GM23338 (cell line): ENCODE data around the gene SSBP2. TPM values are rescaled to one million over a fixed set of nuclear protein-coding genes. Genes with fewer than 3 reads are reported as not detected.
A peak's percentile ranks its signal among the peaks of the same experiment; 100 is the strongest.
"Not testable (repeated sequence)": the region's sequence is repeated elsewhere in the genome, so short reads cannot be mapped to it uniquely, and the experiment has no call there.

Experiments
- ATAC-seq: fragments of 200-7000 bp; cut with Tn5 transposase; 3 replicates; pipeline ENCODE4 v1.9.1; 2020
- DNase-seq: peaks from one replicate; pipeline ENCODE4 v3.0.0-alpha.2; 2015; ENCODE audit warnings: low spot score
- H2AFZ ChIP-seq: fragments of 200-600 bp; sonication (generic); 2 replicates; pipeline ENCODE4 v1.8.0; 2016; ENCODE audit warnings: antibody characterized with exemption, mild to moderate bottlenecking, moderate library complexity
- H3F3A ChIP-seq: fragments of 200-600 bp; sonication (generic); replicated peaks from 2 replicates; pipeline ENCODE4 v1.8.0; 2017; ENCODE audit warnings: antibody characterized with exemption, mixed run types, low read depth
- H3K27ac ChIP-seq: fragments of 200-600 bp; sonication (generic); 2 replicates; pipeline ENCODE4 v1.6.1; 2016; ENCODE audit warnings: low read depth
- H3K27me3 ChIP-seq: fragments of 200-600 bp; sonication (generic); 2 replicates; pipeline ENCODE4 v1.8.0; 2016; ENCODE audit warnings: mild to moderate bottlenecking, mixed run types, moderate library complexity; ENCODE audit not compliant: insufficient read depth
- H3K36me3 ChIP-seq: fragments of 200-600 bp; sonication (generic); 2 replicates; pipeline ENCODE4 v1.8.0; 2016; ENCODE audit warnings: mild to moderate bottlenecking; ENCODE audit not compliant: insufficient read depth
- H3K4me1 ChIP-seq: fragments of 200-600 bp; sonication (generic); 2 replicates; pipeline ENCODE4 v1.8.0; 2016; ENCODE audit warnings: mild to moderate bottlenecking, moderate library complexity; ENCODE audit not compliant: insufficient read depth
- H3K4me2 ChIP-seq: fragments of 200-600 bp; sonication (generic); 2 replicates; pipeline ENCODE4 v1.7.1; 2017; ENCODE audit warnings: mixed run types
- H3K4me3 ChIP-seq: fragments of 200-600 bp; sonication (generic); 2 replicates; pipeline ENCODE4 v1.6.1; 2016; ENCODE audit warnings: mixed run types
- H3K79me2 ChIP-seq: fragments of 200-600 bp; sonication (generic); replicated peaks from 2 replicates; pipeline ENCODE4 v1.8.0; 2017; ENCODE audit warnings: mild to moderate bottlenecking; ENCODE audit not compliant: insufficient read depth
- H3K9me2 ChIP-seq: fragments of 200-600 bp; sonication (generic); 2 replicates; pipeline ENCODE4 v1.8.0; 2017; ENCODE audit not compliant: insufficient read depth
- H4K20me1 ChIP-seq: fragments of 200-600 bp; sonication (generic); replicated peaks from 2 replicates; pipeline ENCODE4 v1.8.0; 2017; ENCODE audit warnings: mild to moderate bottlenecking; ENCODE audit not compliant: insufficient read depth
- H3K27ac Mint-ChIP-seq: 2 replicates; pipeline ENCODE4 v1.8.0; 2020; ENCODE audit warnings: inconsistent platforms, mild to moderate bottlenecking, moderate library complexity, mixed read lengths
- H3K27me3 Mint-ChIP-seq: 3 replicates; pipeline ENCODE4 v1.8.0; 2022; ENCODE audit warnings: low read depth, mild to moderate bottlenecking, moderate library complexity, mixed read lengths, inconsistent platforms; ENCODE audit not compliant: insufficient read depth, poor library complexity
- H3K36me3 Mint-ChIP-seq: 3 replicates; pipeline ENCODE4 v1.8.0; 2021; ENCODE audit warnings: low read depth, mild to moderate bottlenecking, inconsistent platforms, moderate library complexity, mixed read lengths
- H3K4me1 Mint-ChIP-seq: 3 replicates; pipeline ENCODE4 v1.8.0; 2020; ENCODE audit warnings: mild to moderate bottlenecking, inconsistent platforms, mixed read lengths
- H3K4me3 Mint-ChIP-seq: 3 replicates; pipeline ENCODE4 v1.8.0; 2021; ENCODE audit warnings: moderate library complexity, mild to moderate bottlenecking, inconsistent platforms, mixed read lengths
- H3K9me3 Mint-ChIP-seq: 3 replicates; pipeline ENCODE4 v1.8.0; 2020; ENCODE audit warnings: moderate library complexity, mild to moderate bottlenecking, inconsistent platforms, mixed read lengths
- EZH2phosphoT487 ChIP-seq: fragments of 200-600 bp; sonication (generic); IDR thresholded peaks from one replicate; pipeline ENCODE4 v1.8.1; 2018; ENCODE audit warnings: antibody characterized with exemption; ENCODE audit not compliant: unreplicated experiment
- JUNB ChIP-seq: IDR thresholded peaks from one replicate; pipeline ENCODE4 v1.6.1; 2016; ENCODE audit warnings: antibody characterized with exemption; ENCODE audit not compliant: unreplicated experiment
- NANOG ChIP-seq: IDR thresholded peaks from 2 replicates; pipeline ENCODE4 v1.6.1; 2016; ENCODE audit warnings: antibody characterized with exemption, borderline replicate concordance
- POLR2AphosphoS5 ChIP-seq: IDR thresholded peaks from 2 replicates; pipeline ENCODE4 v1.6.1; 2016; ENCODE audit warnings: antibody characterized with exemption, low read depth
- STAT1 ChIP-seq: IDR thresholded peaks from one replicate; pipeline ENCODE4 v1.6.1; 2016; ENCODE audit warnings: antibody characterized with exemption; ENCODE audit not compliant: unreplicated experiment
- polyA plus RNA-seq: library from polyadenylated mRNA; unstranded; fragments of >200 nt; fragmentation: Nextera tagmentation; extraction: Ambion mirVana; gene quantifications from 2 replicates; pipeline ENCODE4 v1.2.1, GENCODE V29; 2016
- total RNA-seq: library from RNA; depleted of rRNA; stranded (reverse); fragments of >200 nt; shearing (Covaris generic); gene quantifications from 2 replicates; pipeline ENCODE4 v1.2.3, GENCODE V29; 2014
- TF ChIP-seq, protein P1 (sequence below), 2 experiments: fragments of 200-600 bp in 1 of 2; sonication (generic) in 1 of 2; conservative IDR thresholded peaks; 2 replicates each; pipeline versions ENCODE4 v1.5.1 to v1.6.1; 2016 to 2017; ENCODE audit warnings: antibody characterized with exemption in 2 of 2, low read depth in 2 of 2, mild to moderate bottlenecking in 2 of 2, moderate library complexity in 1 of 2
- TF ChIP-seq, protein P2 (sequence below): IDR thresholded peaks from one replicate; pipeline ENCODE4 v1.6.1; 2018; ENCODE audit warnings: antibody characterized with exemption; ENCODE audit not compliant: unreplicated experiment
- TF ChIP-seq, protein P3 (sequence below): IDR thresholded peaks from 2 replicates; pipeline ENCODE4 v1.6.1; 2016; ENCODE audit warnings: antibody characterized with exemption

Gene SSBP2
- total and polyA plus RNA-seq, 2 experiments from 2014 or later = 21.5 to 24.7 TPM

DNA sequence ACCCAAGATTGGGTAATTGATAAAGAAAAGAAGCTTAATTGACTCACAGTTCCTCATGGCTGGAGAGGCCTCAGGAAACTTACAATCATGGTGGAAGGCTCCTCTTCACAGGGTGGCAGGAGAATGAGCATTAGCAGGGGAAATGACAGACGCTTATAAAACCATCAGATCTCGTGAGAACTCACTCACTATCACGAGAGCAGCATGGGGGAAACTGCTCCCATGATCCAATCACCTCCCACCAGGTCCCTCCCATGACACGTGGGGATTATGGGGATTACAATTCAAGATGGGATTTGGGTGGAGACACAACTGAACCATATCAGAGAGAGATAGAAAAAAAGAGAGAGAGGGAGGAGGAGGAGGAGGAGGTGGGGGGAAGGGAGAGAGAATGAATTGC is 343.1 kb downstream of the SSBP2 start:
- not testable (repeated sequence) for ATAC-seq, H3K27me3 Mint-ChIP-seq, DNase-seq, H3K4me1 ChIP-seq, H3K4me3 ChIP-seq, H3K9me3 Mint-ChIP-seq, H3K79me2 ChIP-seq, H3K4me3 Mint-ChIP-seq, H3K36me3 ChIP-seq, H3K4me2 ChIP-seq, H3K36me3 Mint-ChIP-seq, H2AFZ ChIP-seq, H3K9me2 ChIP-seq, H4K20me1 ChIP-seq, H3K27ac Mint-ChIP-seq, H3F3A ChIP-seq, H3K27me3 ChIP-seq
- H3K27ac ChIP-seq = peak overlapping the region; percentile 14; the same call in 1 of the 2 replicates
- H3K4me1 Mint-ChIP-seq = peaks cover 13% of the 10 kb centered on the region; the same call in 2 of the 3 replicates

DNA sequence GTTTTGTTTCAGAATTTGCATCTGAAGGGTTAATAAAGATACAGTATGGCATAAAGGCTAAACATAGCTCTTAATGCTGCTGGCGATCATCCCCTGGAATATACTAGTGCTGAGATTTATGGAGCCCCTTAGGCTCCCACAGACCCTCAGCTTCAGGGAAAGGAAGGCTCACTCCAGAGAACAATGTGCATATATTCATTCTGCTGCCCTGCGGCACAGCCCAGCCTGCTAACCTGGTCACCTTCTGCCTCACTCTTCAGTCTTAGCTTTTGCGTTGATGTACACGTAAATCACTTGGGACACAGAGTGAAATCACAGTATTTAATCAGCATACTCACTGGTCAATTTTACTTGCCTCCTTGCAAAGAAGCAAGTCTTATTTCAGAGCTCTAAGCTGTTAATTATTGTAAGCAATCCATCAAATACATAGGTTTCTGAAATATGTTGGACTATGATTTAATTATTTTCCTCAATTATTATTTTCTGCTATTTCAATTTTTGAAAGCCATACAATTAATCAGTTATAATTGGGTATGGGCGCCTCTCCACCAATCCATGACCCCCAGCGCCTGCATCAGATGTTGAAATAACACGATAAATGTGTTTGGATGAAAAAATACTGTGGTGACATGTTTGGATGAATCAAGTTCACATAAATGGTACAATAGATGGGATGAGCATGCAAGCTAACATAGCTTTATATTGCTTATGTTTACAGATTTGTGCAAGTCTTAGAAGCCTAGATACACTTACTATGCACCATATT is 345.6 kb downstream of the SSBP2 start:
- Histone ChIP-seq H3K79me2 (no peaks in the 10 kb centered on the region), H4K20me1 (no peaks in the 10 kb centered on the region), H3K4me2 (no peak overlapping the region), H3K4me3 (no peak overlapping the region), H3K27ac (no peak overlapping the region), H3K4me1 (no peaks in the 10 kb centered on the region), H3K9me2 (no peaks in the 10 kb centered on the region), H3F3A (no peaks in the 10 kb centered on the region), H2AFZ (no peak overlapping the region), H3K27me3 (no peaks in the 10 kb centered on the region), H3K36me3 (no peaks in the 10 kb centered on the region)
- no peak for DNase-seq
- Mint-ChIP-seq H3K36me3 (no peaks in the 10 kb centered on the region), H3K4me3 (no peak overlapping the region), H3K27me3 (no peaks in the 10 kb centered on the region), H3K9me3 (no peaks in the 10 kb centered on the region), H3K4me1 (peaks cover 13% of the 10 kb centered on the region; the same call in 2 of the 3 replicates), H3K27ac (no peak overlapping the region; the same call in 1 of the 2 replicates)
- no peak; the same call in 2 of the 3 replicates for ATAC-seq
- TF ChIP-seq, protein P1, sequence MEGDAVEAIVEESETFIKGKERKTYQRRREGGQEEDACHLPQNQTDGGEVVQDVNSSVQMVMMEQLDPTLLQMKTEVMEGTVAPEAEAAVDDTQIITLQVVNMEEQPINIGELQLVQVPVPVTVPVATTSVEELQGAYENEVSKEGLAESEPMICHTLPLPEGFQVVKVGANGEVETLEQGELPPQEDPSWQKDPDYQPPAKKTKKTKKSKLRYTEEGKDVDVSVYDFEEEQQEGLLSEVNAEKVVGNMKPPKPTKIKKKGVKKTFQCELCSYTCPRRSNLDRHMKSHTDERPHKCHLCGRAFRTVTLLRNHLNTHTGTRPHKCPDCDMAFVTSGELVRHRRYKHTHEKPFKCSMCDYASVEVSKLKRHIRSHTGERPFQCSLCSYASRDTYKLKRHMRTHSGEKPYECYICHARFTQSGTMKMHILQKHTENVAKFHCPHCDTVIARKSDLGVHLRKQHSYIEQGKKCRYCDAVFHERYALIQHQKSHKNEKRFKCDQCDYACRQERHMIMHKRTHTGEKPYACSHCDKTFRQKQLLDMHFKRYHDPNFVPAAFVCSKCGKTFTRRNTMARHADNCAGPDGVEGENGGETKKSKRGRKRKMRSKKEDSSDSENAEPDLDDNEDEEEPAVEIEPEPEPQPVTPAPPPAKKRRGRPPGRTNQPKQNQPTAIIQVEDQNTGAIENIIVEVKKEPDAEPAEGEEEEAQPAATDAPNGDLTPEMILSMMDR (conservative IDR thresholded peaks at IDR 0.05; ENCODE audit: low read depth in 2 of 2) = no peak
- TF ChIP-seq JUNB (no peak), STAT1 (no peak), EZH2phosphoT487 (no peak), NANOG (no peak), POLR2AphosphoS5 (no peak)
- TF ChIP-seq, protein P2, sequence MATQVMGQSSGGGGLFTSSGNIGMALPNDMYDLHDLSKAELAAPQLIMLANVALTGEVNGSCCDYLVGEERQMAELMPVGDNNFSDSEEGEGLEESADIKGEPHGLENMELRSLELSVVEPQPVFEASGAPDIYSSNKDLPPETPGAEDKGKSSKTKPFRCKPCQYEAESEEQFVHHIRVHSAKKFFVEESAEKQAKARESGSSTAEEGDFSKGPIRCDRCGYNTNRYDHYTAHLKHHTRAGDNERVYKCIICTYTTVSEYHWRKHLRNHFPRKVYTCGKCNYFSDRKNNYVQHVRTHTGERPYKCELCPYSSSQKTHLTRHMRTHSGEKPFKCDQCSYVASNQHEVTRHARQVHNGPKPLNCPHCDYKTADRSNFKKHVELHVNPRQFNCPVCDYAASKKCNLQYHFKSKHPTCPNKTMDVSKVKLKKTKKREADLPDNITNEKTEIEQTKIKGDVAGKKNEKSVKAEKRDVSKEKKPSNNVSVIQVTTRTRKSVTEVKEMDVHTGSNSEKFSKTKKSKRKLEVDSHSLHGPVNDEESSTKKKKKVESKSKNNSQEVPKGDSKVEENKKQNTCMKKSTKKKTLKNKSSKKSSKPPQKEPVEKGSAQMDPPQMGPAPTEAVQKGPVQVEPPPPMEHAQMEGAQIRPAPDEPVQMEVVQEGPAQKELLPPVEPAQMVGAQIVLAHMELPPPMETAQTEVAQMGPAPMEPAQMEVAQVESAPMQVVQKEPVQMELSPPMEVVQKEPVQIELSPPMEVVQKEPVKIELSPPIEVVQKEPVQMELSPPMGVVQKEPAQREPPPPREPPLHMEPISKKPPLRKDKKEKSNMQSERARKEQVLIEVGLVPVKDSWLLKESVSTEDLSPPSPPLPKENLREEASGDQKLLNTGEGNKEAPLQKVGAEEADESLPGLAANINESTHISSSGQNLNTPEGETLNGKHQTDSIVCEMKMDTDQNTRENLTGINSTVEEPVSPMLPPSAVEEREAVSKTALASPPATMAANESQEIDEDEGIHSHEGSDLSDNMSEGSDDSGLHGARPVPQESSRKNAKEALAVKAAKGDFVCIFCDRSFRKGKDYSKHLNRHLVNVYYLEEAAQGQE = no peak
- TF ChIP-seq, protein P3, sequence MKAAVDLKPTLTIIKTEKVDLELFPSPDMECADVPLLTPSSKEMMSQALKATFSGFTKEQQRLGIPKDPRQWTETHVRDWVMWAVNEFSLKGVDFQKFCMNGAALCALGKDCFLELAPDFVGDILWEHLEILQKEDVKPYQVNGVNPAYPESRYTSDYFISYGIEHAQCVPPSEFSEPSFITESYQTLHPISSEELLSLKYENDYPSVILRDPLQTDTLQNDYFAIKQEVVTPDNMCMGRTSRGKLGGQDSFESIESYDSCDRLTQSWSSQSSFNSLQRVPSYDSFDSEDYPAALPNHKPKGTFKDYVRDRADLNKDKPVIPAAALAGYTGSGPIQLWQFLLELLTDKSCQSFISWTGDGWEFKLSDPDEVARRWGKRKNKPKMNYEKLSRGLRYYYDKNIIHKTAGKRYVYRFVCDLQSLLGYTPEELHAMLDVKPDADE = no peak
